ENCODE data around the gene TEX26. TPM values are rescaled to one million over a fixed set of nuclear protein-coding genes. Genes with fewer than 3 reads are reported as not detected.

The TEX26 gene
- total RNA-seq, 1 experiment from 2014 or later, result not detected

- no peaks in the 10 kb centered on the region for H3K9me3 Mint-ChIP-seq (ENCODE audit: low read depth, unreplicated experiment)
- H3K27ac Mint-ChIP-seq (ENCODE audit: unreplicated experiment), result no peak overlapping the region
- no TSS peak for BruUV-seq (replicated peaks)
- peak; percentile 11 for DNase-seq
- no peak for TF ChIP-seq CTCF (IDR thresholded peaks at IDR 0.05; ENCODE audit: unreplicated experiment)
- peaks cover 34% of the 10 kb centered on the region for H3K27me3 Mint-ChIP-seq (ENCODE audit: unreplicated experiment)
- peaks cover 8% of the 10 kb centered on the region for H3K36me3 Mint-ChIP-seq (ENCODE audit: insufficient read depth, unreplicated experiment)
- H3K4me3 Mint-ChIP-seq (ENCODE audit: low read depth, unreplicated experiment), result no peak overlapping the region
- peaks cover 7% of the 10 kb centered on the region for H3K4me1 Mint-ChIP-seq (ENCODE audit: low read depth, unreplicated experiment)
- intact Hi-C loops (cut with micrococcal nuclease; ENCODE audit: unreplicated experiment), result no loop called here
- CTCF ChIA-PET, result no interaction called here
These were observed 25.9 kb upstream of the TEX26 start for GRCh38 chr13:30906411-30907051.

GRCh38 chr13:30907121-30907861 lies 25.2 kb upstream of the TEX26 start:
- Mint-ChIP-seq H3K9me3 (ENCODE audit: low read depth, unreplicated experiment) (no peaks in the 10 kb centered on the region), H3K36me3 (ENCODE audit: insufficient read depth, unreplicated experiment) (peaks cover 8% of the 10 kb centered on the region), H3K4me3 (ENCODE audit: low read depth, unreplicated experiment) (no peak overlapping the region), H3K27ac (ENCODE audit: unreplicated experiment) (no peak overlapping the region), H3K27me3 (ENCODE audit: unreplicated experiment) (peaks cover 30% of the 10 kb centered on the region), H3K4me1 (ENCODE audit: low read depth, unreplicated experiment) (peaks cover 7% of the 10 kb centered on the region)
- DNase-seq, result no peak
- no peak for TF ChIP-seq CTCF (IDR thresholded peaks at IDR 0.05; ENCODE audit: unreplicated experiment)
- BruUV-seq (replicated peaks), result no TSS peak
- intact Hi-C loops (cut with micrococcal nuclease; ENCODE audit: unreplicated experiment), result no loop called here
- CTCF ChIA-PET, result no interaction called here

- Mint-ChIP-seq H3K4me3 (ENCODE audit: low read depth, unreplicated experiment) (no peak overlapping the region), H3K27ac (ENCODE audit: unreplicated experiment) (no peak overlapping the region), H3K4me1 (ENCODE audit: low read depth, unreplicated experiment) (peaks cover 7% of the 10 kb centered on the region), H3K27me3 (ENCODE audit: unreplicated experiment) (peaks cover 27% of the 10 kb centered on the region), H3K36me3 (ENCODE audit: insufficient read depth, unreplicated experiment) (peaks cover 8% of the 10 kb centered on the region), H3K9me3 (ENCODE audit: low read depth, unreplicated experiment) (no peaks in the 10 kb centered on the region)
- no TSS peak for BruUV-seq (replicated peaks)
- no peak for TF ChIP-seq CTCF (IDR thresholded peaks at IDR 0.05; ENCODE audit: unreplicated experiment)
- intact Hi-C loops (cut with micrococcal nuclease; ENCODE audit: unreplicated experiment), result no loop called here
- DNase-seq, result no peak
- CTCF ChIA-PET, result no interaction called here
These were observed 24.0 kb upstream of the TEX26 start for GRCh38 chr13:30908416-30908980.

- Mint-ChIP-seq H3K27me3 (ENCODE audit: unreplicated experiment) (peaks cover 19% of the 10 kb centered on the region), H3K36me3 (ENCODE audit: insufficient read depth, unreplicated experiment) (peaks cover 4% of the 10 kb centered on the region), H3K4me1 (ENCODE audit: low read depth, unreplicated experiment) (peaks cover 1% of the 10 kb centered on the region), H3K4me3 (ENCODE audit: low read depth, unreplicated experiment) (no peak overlapping the region), H3K27ac (ENCODE audit: unreplicated experiment) (no peak overlapping the region), H3K9me3 (ENCODE audit: low read depth, unreplicated experiment) (no peaks in the 10 kb centered on the region)
- CTCF ChIA-PET, result no interaction called here
- no TSS peak for BruUV-seq (replicated peaks)
- intact Hi-C loops (cut with micrococcal nuclease; ENCODE audit: unreplicated experiment), result no loop called here
- no peak for TF ChIP-seq CTCF (IDR thresholded peaks at IDR 0.05; ENCODE audit: unreplicated experiment)
- no peak for DNase-seq
These were observed 21.8 kb upstream of the TEX26 start for GRCh38 chr13:30910676-30911075.
